Left renal cortex interstitium (tissue), 4 donors: Measurements from ENCODE around the gene RBCK1. TPM values are rescaled to one million over a fixed set of nuclear protein-coding genes. Genes with fewer than 3 reads are reported as not detected.
"Not testable (repeated sequence)": the region's sequence is repeated elsewhere in the genome, so short reads cannot be mapped to it uniquely, and the experiment has no call there.

Source experiments
- DNase-seq, 4 donors: peaks; one replicate each; pipeline ENCODE4 v3.0.0-alpha.2; 2013; ENCODE audit warnings: low read depth in 4 of 4, low spot score in 2 of 4, missing footprints in 1 of 4
- polyA plus RNA-seq, 4 donors: library from polyadenylated mRNA; unstranded; fragments of 120-200 nt; gene quantifications; one replicate each; pipeline ENCODE4 v1.2.1, GENCODE V29; 2013; ENCODE audit not compliant: insufficient read length in 4 of 4

The RBCK1 gene
- 100 to 1,000 TPM in 2 of 4 donors, 10 to 100 TPM in 2; 66.5 to 111 (median 91.9) TPM for polyA plus RNA-seq

- DNase-seq, result peak; percentile 56 to 73 (median 66)
Observed at GRCh38 chr20:407953-408842, at the start of gene RBCK1. TSS of gene RBCK1 (plus strand) at chr20:408299. CDS start at chr20:408758, 459 bp downstream.

DNA sequence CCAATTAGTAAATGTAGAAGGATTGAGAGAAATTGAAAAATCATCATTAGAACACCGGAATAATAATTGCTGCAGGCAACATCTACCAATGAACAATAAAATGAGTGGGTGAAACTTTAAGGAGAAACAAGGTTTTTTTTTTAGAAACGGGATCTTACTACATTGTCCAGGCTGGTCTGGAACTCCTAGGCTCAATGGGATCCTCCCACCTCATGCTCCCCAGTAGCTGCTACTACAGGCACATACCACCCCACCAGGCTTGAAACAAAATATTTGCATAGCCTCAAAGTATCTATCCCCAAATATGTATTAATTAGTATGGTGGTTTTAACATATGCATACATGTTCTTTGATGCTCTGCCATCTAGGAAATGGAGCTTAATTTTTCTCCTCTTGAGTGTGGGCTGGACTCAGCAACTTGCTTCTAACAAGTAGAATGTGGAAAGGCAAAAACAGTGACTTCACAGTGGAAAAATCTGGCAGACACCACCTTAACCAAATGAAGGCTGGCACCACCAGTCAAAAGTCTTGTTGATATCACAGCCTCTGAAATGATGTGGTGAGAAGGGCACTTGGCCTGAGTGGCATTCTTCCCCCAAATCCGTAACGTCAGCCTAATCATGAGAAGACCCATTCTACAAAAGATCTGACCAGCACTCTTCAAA, 49.1 kb upstream of the RBCK1 start:
- no peak for DNase-seq

- no peak for DNase-seq
Observed at GRCh38 chr20:361561-361960, 46.5 kb upstream of the RBCK1 start.

- no peak for DNase-seq
Observed at GRCh38 chr20:362271-363254, 45.5 kb upstream of the RBCK1 start.

- DNase-seq, result no peak
Observed at GRCh38 chr20:363319-364078, 44.6 kb upstream of the RBCK1 start.

DNA sequence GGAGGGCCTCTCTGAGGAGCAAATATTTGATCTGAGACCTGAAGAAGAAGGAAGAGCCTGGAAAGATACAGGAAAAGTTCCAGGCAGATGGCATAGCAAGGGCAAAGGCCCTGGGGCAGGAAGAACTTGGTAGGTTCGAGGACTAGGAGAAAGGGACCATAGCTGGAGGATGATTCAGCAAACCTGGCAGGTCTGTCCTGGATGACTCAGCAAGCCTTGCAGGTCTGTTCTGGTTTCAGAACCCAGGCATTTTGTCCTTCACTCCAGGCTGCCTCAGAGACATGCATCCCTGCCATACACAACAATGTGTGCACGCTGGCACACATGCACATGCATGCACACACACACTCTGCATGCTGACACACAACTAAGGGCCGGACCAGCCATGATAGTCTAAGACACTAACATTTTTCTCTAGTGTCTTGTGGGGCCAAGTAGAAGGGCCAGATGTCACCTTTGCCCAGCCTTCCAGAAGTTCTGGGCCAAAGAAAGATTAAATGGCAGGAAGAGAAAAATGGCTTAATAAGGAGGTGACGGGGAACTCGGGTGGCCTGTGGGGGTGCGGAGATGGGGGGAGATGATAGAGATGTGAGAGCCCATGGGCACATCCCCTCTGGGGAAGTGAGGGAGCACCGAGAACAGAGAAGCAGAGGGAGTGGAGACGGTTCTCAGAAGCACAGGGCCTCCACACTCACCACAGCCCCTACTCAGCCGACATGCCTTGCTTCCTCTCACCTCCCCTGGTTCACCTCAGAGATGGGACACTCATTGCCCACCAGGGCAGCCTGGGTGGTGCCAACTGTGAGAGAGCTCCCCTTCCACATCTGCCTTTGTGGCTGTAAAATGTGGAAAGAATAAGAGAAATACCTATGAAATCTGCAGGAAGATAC, 42.9 kb upstream of the RBCK1 start:
- no peak for DNase-seq

GRCh38 chr20:366041-366718, 41.9 kb upstream of the RBCK1 start:
- no peak for DNase-seq

DNA sequence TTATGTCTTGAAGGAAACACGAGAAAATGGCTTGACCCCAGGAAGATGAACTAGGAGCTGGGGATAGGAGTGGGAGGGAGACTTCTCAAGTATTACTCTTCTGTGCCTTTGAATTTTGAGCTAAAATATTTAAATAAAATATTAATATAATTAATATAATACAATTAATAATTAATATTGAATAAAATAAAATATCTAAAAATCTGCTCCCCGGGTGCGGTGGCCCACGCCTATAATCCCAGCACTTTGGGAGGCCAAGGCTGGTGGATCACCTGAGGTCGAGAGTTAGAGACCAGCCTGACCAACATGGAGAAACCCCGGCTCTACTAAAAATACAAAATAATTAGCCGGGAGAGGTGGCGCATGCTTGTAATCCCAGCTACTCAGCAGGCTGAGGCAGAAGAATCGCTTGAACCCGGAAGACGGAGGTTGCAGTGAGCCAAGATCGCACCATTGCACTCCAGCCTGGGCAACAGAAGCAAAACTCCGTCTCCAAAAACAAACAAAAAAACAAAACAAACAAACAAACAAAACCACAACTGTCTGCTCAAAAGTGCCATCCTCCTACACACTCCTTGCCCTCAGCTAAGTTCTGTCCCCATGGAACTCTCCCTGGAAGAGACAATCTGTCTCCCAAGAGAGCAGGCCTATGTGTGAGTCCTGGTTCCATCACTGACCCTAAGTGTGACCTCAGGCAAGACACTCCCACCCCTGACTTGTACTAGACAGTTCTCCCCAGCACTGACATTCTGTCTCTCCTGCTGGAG, 41.2 kb upstream of the RBCK1 start:
- DNase-seq, result no peak

DNA sequence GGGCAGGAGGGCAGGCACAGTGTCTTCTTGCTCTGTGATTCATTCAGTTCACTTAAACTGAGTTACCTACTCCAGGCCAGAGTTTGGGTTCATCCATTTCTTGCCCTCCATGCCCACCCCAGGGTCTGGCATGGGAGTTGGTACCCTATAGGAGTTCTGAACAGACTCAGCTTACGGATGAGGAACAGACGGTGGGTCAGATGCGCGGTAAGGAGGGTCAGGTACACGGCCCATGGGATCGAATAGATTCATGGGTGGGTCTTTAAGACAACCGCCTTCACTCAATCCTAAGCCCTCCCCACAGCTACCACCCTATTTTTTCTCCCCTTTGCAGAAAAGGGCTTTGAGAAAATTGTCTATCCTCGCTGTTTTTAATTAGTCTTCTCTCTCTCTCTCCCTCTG, 40.6 kb upstream of the RBCK1 start:
- DNase-seq, result no peak

DNA sequence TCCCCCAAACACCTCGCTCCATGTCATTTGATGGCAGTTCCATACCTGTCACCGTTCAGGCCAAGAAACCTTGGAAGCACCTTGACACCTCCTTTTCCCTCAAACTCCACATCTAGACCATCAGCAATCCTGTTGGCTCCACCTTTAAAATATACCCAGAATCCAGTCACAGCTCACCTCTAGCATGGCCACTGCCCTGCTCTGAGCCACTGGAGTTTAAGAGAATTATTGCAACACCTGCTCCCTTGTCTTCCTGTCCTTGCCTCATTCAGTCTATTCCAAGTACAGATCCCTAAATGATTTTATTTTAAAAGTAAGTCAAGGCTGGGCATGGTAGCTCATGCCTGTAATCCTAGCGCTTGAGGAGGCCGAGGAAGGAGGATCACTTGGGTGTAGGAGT, 39.2 kb upstream of the RBCK1 start:
- no peak for DNase-seq

DNA sequence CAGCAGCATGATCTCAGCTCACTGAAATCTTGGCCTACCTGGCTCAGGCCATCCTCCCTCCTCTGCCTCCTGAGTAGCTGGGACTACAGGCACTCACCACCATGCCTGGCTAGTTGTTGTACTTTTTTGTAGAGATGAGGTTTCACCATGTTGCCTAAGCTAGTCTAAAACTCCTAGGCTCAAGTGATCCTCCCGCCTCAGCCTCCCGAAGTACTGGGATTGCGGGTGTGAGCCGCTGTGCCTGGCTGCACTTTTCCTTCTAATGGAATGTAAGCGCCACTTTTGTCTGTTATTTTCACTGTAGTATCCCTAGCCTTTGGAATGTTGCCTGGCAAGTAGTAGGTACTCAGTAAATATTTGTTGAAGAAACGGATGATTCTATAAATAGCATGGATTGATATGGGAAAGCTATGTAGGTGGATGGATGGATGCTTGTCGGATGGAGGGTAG, 37.9 kb upstream of the RBCK1 start:
- no peak for DNase-seq

DNA sequence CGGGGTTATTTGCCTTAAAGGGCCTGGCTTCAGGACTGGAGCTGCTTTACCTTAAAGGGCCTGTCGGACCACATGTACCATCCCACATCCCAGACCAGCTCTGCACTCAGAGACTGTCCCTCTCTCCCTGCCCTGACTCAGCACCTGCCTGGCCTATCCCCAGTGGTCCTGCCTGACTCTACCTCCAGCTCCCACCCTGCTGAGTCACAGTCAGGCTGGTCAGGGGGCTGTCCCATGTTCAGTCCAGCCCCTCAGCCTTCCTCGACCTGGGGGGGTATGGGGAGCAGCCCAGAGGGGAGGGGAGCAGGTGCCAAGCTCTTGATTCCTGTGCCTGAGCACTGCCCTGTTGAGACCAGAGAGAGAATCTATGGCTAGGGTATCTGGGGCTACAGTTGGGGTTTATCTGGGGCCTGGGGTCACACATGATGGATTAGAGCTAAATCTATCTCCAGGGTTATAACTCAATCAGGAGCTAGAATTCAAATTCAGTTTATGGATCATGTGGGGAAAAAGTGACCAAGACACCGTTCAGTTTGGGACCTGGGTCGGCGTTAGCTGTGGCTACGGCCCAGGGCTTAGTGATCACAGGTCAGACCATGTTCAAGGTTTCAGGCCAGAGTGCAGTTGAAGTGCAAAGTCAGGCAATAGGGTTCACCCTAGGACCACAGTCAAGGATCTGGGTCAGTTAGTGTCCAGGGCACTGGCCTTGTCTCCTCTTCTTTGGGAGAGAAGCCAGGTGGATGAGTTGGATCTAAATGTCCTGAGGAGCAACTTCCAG, 36.9 kb upstream of the RBCK1 start:
- DNase-seq, result no peak

DNA sequence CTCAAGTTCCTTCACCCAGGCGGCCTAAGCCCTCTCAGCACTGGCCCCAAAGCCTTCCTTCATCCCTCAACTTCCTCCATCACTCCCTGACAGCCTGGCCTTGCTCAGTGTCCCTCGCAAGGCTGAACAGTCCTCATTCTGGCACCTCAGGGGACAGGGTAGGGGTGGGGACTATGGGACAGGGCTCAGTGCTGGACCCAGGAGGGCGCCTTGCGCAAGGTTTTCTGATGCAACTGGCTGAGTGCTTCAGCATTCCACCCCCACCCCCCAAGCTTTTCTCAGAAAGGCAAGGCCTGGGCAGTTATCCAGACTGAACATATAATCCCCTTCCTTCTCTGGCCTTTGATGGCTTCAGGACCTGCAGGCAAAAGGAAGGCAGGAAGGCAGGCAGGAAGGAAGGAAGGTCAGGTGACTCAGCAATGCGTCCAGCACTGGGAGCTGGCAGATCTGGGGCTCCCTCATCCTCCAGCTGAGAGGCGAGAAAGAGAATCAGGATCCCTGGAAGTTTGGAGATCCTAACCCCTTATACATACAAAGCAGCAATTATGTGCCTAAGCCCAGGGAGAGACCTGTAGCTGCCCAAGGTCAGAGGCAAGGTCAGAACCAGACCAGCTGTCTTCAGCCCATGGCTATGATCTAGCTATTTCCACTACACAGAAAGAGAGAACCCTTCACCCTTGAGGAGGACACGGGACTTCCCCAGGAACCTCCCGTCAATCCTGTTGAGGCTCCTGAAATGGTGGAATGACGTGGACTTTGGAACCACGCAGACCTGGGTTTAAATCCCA, 36.1 kb upstream of the RBCK1 start:
- no peak for DNase-seq

- not testable (repeated sequence) for DNase-seq
Observed at GRCh38 chr20:372543-373082, 35.5 kb upstream of the RBCK1 start.

DNA sequence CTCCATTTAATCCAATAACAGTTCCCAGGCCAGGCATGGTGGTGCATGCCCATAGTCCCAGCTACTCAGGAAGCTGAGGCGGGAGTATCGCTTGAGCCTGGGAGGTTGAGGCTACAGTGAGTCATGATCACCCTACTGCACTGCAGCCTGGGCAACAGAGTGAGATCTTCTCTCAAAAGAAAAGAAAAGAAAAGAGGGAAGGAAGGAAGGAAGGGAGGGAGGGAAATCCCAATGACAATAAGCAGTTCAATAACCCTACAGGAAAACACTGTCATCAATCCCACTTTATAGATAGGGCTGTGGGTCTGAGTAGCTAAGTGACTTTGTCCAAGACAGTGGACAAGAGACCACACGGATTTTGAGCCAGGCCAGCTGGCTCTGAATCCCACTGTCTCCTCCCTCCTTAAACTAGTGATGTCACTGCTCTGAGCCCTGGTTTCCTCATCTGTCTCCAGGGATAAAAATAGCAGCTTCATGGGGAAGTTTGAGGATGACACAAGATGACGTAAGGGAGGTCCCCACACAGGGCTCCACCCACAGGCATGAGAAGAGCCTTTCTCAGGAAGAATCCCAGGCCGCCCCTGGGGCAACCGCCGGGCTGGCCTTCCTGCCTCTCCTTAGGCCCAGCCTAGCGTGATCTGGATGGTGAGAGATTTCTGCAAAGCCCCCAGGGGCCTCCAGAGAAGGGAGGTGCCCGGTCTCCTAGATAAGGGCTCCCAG, 34.8 kb upstream of the RBCK1 start:
- no peak for DNase-seq
